ENCODE measurements around the gene SNRPA1.

The SNRPA1 gene

GRCh38 chr15:101294731-101295606 is at the start of gene SNRPA1:
SNRPA1 (minus strand) TSS chr15:101295248; CDS start chr15:101295178, 70 bp downstream.
- DNase-seq, result peak; percentile 93 to 94

- DNase-seq, result peak; percentile 22 to 51
Measured at GRCh38 chr15:101342056-101342455, 47.0 kb upstream of the SNRPA1 start.

DNA sequence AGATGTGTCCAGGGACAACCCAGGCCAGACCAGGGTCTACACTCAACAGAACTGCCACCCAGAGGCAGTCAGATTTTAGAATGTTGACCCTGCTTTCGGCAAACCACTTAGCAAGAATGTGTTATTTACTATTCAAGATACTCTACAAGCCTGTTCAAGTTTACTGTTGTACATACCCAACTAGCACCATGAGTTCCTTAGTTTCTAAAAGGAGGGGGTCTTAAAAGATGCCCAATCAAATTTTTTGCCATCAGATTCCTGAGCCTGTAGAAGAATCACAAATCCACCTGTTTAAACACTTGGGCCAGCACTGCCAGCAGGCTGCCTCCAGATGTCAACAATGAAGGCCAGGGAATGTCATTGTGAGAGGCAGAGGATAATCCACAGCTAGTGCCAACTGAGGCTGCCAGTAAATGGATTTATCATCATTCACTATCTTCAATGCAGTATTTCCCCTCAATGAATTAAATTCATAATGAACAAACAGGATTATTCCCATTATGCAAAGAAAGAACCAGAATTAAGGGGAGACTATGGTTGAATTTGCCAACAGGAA is 43.5 kb upstream of the SNRPA1 start:
- no peak for DNase-seq

GRCh38 chr15:101337976-101338375 is 42.9 kb upstream of the SNRPA1 start:
- no peak for DNase-seq

- peak; percentile 36 to 48 for DNase-seq
Measured at GRCh38 chr15:101333907-101334789, 39.1 kb upstream of the SNRPA1 start.

- DNase-seq, result no peak
Measured at GRCh38 chr15:101332061-101332467, 37.0 kb upstream of the SNRPA1 start.

DNA sequence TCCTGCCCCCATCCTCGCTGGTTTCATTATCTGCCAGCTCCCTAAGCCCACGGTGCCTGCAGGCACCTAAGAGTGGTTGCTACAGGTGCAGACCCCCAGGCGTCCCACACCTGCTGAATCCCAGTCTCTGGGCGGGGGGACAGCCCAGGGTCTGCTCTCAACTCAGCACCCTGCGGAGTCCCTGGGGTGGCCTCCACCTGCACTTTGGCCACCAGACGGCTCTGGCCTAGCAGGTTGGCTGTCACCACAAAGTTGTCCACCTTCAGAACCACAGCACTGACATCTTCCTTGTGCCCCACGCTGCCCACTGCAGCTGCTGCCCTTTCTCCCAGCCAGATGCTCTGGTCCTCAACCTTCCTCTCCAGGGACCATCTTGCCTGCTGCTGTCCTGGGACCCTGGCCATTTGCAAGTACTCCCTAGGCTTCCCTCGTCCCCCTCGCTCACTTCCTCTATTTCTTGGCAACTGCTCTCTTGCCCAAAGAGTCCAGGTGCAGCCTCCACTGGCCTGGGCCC is 34.9 kb upstream of the SNRPA1 start:
- DNase-seq, result no peak

GRCh38 chr15:101329309-101329863 is 34.3 kb upstream of the SNRPA1 start:
- DNase-seq, result no peak

DNA sequence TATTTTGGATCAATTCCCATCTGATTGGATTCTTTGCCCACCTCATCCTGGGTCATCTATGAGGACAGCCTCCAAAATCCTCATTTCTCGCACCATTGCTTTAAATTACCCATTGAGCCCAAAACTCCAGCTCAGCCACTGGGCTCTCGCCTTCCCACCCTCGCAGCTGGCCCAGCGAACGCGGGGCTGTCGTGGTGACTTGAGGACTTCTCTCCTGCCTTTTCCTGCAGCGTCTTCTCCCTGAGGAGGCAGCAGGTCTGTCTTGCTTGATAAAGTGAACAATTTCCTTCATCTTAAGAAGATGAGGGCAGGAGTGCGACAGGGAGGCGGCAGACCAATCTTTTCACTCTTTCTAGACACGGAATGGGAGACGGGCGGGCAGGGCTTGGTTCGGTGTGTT is 33.0 kb upstream of the SNRPA1 start:
- DNase-seq, result no peak

GRCh38 chr15:101327147-101327740 is 32.2 kb upstream of the SNRPA1 start:
- DNase-seq, result no peak

- DNase-seq, result no peak
Measured at GRCh38 chr15:101326462-101327146, 31.6 kb upstream of the SNRPA1 start.

- no peak for DNase-seq
Measured at GRCh38 chr15:101326026-101326315, 30.9 kb upstream of the SNRPA1 start.

DNA sequence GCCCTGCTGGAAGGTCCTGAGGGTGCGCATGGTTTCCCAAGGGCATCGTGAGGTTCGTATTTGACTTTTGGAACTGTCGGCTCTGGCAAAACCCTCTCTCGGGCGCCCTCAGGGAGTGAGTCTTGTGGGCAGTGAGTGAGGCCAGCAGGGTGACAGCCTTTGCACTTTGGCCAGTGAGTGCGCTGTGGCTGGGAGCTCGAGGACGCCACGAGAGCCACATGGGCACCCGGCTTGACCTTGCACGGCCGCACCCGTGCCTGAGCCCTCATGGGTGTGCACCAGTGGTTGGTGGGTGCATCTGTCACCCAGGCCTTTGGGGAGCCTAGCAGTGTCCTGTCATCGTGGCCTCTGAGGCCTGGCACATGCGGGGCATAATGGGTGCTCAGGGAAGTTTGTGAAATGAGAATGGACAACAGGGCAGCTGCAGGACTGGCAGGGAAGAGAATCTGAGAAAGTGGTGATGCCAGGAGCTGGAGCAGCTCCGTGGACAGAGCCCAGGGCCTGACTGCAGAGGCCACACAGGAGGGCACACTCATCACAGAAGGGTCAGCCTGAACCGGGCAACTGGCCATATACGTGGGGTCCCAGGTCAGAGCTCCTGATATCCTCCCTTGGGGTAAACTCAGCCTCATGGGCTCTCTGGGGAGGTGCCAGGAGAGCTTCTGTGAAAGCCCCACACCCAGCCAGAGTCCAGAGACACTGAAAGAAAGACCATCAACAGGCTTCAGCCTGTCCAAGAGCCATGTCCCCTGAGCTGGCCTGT is 30.4 kb upstream of the SNRPA1 start:
- DNase-seq, result no peak

DNA sequence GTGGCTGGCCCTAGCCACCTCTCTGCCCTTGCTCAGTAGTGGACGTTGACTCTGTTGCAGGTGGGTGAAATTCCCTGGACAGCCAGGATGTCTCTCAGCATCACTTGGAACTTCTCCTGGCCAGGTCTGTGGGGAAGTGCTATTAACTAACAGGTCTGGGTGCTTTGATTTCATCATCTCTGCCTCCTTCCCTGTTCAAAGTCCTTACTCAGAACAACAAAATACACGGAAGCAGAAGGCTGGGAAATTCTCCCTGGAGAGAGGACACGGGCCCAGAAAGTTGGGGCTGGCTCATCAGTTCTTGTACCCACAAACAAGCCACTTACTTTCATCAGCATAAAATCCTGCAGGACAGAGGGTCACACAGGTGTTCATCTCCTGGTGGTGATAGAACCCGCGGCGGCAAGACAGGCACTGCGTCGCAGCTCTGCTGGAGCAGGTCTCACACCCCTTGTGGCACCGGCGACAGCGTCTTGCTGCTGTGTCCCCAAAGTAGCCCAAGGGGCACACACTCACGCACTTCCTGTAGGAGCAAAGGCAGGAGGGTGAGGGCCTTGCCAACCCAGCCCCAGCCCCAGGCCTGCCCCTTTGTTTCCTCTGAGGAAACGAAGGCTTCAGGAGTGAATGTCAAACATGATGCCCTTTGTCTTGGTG is 29.6 kb upstream of the SNRPA1 start:
- DNase-seq, result no peak

DNA sequence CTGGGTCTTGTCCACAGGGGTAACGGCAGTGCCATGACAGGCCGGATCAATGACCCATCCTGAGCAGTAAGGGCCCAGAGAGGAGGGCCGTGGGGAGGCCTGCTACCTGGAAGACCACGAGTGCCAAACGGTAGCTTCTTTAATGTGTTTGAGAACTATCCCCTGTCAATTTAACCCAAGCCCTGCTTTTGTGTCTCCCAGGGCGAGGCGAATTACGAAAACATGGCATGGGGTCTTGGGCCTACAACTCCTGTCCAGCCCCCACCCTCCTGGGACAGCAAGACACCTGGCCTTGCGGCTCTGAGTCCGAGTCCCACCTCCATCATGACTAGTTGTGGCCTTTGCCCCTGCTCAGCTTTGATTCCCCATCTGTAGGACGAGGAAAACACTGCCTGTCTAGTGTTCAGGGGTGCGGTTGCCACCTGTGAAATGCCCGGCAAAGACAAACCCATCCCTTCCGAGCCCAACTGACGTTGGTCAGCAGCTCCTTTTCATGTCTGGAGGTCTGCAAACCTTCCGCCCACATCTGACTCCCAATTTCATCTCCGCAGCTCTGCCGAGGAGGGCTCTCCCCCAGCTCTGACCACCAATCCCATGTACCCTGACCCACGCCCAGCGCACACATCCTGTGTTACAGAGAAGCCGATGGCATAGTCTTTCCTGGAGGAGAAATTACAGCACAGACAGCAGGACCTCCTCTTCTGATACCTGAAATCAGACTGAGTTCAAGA is 28.9 kb upstream of the SNRPA1 start:
- DNase-seq, result no peak

- DNase-seq, result no peak
Measured at GRCh38 chr15:101322854-101323477, 27.9 kb upstream of the SNRPA1 start.

DNA sequence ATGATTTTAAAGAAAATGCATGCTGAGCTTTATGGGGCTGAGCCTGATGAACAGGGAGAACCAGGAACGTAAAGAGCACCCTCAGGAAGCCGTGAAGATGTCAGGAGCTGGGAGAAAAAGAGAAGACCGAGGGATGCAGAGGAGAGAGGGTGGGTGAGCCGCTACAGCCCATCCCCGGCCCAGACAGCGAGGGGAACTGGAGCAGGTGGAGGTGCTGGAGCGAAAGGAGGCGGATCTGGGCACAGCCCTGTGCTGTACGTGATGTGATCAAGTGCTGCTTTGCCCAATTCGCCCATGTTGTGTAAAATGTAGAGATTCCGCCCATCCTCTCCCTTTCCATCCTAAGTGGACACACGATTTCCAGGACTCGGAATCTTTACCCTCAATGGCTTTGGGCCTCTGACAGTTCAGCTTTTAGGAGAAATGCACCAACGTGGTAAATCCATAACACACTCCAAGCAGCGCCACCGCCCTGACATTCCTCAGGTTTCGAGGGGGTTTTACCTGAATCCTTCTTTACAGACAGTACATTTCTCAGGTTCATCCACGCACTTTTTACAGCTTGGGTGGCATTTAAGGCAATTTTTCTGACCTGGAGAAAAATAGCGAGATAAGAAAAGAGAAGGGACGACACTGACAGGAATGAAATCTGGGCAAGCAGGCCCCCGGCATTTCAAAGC is 27.1 kb upstream of the SNRPA1 start:
- DNase-seq, result no peak

DNA sequence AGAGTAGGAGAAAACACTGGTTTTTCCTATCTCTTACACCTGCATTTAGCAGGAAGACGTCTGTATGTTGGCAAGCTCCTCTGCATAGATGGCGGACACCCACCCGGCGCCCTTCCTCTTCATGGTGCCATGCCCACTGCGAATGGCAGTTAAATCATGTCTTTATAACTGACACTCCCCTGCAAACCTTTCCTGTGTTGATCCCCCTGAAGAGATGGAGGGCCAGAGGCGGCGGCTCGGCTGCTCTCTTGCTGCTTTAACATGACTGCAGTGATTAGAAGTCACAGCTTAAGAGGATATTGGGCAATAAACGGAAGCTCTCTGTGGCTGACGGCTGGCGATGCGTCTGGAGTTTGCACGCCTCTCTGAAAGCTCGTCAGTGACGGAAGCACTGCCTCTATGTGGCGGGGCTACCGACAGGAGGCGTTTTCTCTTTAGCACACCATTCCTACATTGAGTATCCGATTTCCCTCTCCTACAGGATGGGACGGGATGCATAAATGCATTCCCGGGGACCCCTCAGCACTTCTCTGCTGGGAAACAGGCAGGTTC is 25.5 kb upstream of the SNRPA1 start:
- peak; percentile 97 to 98 for DNase-seq

GRCh38 chr15:101318839-101319238 is 23.8 kb upstream of the SNRPA1 start:
- DNase-seq, result peak in 1 of 2 experiments; percentile 7

All from Kasumi-1 (cell line).